Measurements from ENCODE around the gene TSFM.

TSFM gene

GRCh38 chr12:57781244-57781643 lies 1.3 kb upstream of the TSFM start:
- peak; percentile 24 for DNase-seq

- no peak for DNase-seq
These were observed 786 bp upstream of the TSFM start for GRCh38 chr12:57781801-57782200.

DNA sequence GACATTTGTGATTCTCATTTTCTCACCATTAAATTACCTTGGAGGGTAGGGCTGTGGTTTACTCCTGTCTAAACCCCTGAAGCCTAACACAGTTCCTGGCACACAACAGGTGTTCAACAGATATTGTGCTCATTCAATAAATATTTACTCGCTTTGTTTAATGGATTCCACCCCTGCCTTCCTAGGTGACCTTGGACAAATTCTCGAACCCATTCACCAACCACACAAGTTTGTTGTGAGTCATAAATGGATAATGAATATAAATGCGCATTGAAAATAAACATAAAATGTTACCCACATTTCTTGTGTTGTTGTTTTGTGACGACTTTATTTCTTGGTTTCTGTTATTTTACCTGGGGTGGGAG lies 362 bp upstream of the TSFM start:
- DNase-seq: no peak

GRCh38 chr12:57783466-57783801 lies 847 bp downstream of the TSFM start:
- no peak for DNase-seq

- no peak for DNase-seq
These were observed 1.3 kb downstream of the TSFM start for GRCh38 chr12:57783861-57784260.

GRCh38 chr12:57793920-57794319 lies 11.3 kb downstream of the TSFM start:
- no peak for DNase-seq

- DNase-seq: no peak
These were observed 12.8 kb downstream of the TSFM start for GRCh38 chr12:57795354-57795753.

GRCh38 chr12:57796996-57797395 lies 14.4 kb downstream of the TSFM start:
- no peak for DNase-seq

GRCh38 chr12:57797933-57798332 lies 15.3 kb downstream of the TSFM start:
- DNase-seq: no peak

DNA sequence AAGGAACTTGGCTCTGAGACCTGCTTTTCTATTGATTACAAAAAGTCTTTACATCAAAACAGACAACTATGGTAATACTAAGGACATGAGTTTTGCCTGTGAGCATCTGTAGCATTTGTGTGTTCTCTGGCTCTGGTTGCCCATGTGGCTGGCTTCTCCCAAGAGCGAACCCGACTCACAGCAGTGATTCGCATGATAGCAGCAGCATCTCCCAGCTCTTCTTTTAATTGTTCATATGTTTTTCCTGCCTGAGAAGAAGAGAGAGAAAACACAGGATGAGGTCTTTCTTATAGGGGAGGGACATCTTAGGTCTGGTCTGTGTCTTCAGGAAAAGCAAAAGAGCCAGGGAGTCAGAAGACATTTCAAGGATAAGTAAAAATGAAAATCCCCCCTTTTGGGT lies 18.4 kb downstream of the TSFM start:
- DNase-seq: no peak

- no peak for DNase-seq
These were observed 20.0 kb downstream of the TSFM start for GRCh38 chr12:57802607-57803006.

DNA sequence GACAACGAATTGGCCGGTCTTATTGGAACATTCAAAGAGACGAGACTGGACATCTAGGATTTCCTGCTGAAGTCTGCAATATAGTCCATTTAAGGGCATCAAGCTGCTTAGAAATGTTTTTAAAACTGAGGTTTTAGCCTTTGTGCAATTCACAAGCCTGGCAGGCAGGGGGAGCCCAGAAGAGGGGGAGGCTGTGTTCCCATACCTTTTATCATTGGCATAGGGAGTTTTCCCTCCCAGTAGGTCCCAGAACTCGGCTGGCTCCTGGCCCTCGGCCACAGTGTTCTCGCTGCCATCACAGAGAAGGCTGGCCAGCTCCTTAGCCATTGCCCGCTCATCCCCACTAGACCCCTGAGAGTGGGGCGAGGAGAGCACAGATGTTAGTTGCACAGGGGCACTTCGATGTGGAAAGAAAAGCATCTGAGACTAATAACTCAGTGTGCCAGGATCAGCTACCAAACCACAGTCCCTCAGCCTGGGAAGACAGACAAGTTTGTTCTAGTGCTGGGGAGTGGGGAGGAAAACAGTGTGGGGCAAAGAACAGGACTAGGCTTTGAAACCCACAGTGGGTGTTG lies 20.8 kb downstream of the TSFM start:
- DNase-seq: peak; percentile 31

DNA sequence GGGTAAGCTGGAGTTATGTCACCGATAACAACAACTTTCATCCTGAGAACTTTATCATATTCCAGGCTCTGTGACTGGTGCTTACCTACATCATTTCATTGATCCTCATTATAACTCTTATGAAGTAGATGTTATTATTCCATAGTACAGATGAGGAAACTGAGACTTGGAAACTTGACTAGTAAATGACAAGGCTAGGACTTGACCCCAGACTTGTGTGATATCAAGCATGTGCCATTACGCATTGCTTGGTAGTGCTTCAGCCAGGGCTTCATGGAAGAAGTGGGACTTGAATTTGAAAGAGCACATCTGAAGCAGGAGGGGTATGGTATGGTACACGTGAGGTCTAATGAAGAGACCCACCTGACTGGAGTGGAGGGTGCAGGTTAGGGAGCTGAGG lies 24.1 kb downstream of the TSFM start:
- no peak for DNase-seq

- DNase-seq: no peak
These were observed 24.7 kb downstream of the TSFM start for GRCh38 chr12:57807285-57807684.

DNA sequence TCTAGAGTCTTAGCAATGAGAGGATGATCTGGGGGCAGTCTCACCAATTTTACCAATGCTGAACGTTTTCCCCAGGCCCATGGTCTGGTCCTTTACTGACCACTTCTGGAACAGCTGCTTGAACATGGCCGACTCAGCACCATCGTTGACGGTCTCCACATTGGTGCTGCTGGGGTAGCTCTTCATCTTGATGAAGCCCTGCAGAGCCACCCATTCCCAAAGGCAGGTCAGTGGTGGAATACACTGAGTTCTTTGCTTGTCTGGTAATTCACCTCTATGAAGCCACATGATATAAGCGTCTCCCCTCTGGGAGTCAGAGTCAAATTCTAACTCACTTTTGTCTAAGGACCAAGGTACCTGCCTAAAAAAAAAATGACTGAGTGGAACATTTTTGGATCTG lies 25.8 kb downstream of the TSFM start:
- DNase-seq: no peak

DNA sequence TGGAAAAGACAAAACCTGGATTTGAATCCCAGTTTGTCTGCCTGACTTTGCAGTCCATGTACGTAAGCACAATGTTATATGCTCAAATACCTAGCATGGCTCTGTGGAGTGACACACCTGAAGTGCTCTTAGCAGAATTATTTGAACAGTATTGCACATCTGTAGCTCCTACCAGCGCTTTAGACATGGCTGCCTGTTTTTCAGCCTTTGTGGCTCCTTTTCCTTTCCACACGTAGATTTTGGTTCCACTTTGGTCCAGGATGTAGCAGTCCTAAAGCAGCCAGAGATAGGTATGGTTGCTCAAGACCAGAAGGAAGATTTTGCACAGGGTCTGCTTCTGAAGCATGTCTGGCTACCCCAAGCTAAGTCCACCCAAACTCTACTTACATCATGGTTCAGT lies 26.8 kb downstream of the TSFM start:
- DNase-seq: no peak

DNA sequence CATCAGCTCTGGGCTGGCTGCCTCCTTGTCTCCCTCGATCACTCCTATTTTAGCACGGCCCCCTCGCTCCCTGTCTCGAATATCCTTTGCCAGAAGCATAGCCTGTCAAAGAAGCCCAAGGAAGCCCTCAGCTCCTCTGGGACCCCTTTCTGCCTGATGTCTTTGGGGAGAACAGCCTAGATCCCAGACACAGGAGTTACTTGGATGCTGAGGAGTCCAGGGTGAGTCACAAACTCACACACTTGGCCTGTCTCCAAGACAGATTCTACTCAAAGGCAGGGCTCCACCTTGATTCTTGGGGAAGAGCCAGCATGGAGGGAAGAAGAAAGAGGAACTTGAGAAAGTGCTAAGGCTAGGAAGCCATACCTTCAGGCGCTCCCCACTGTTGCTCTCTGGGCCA lies 27.9 kb downstream of the TSFM start:
- DNase-seq: no peak

DNA sequence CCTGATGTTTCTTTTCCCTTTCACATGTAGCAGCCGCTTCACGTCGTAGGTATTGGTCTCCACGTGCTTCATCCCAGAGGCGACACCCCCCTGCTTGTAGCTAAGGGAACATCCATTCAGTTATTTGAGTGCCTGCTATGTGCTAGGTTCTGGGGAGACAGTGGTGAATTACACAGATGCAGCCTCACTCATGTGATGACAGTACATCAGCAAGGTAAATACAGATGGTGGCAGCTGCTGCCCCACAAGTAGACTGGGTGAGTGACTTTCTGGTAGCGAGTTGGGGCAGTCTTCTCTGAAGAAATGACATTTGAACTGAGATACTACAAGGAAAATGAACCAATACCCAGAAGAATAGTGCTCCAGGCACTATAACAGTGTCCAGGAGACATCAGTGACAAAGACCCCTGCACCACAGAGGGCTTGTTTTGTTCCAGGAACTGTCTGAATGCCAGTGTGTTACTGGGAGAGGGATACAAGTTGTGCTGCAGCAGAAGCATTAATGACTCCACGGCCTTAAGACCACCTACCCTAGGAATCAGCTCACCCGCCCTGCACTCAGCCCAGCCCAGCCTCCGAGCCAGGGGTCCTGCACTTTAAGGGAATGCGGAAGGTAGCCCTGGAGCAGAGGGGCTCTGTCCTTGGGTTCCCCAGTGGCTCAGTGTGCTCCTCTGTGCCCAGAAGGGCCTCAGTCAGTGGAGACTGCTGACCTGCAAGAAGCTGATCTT lies 28.6 kb downstream of the TSFM start:
- no peak for DNase-seq

DNA sequence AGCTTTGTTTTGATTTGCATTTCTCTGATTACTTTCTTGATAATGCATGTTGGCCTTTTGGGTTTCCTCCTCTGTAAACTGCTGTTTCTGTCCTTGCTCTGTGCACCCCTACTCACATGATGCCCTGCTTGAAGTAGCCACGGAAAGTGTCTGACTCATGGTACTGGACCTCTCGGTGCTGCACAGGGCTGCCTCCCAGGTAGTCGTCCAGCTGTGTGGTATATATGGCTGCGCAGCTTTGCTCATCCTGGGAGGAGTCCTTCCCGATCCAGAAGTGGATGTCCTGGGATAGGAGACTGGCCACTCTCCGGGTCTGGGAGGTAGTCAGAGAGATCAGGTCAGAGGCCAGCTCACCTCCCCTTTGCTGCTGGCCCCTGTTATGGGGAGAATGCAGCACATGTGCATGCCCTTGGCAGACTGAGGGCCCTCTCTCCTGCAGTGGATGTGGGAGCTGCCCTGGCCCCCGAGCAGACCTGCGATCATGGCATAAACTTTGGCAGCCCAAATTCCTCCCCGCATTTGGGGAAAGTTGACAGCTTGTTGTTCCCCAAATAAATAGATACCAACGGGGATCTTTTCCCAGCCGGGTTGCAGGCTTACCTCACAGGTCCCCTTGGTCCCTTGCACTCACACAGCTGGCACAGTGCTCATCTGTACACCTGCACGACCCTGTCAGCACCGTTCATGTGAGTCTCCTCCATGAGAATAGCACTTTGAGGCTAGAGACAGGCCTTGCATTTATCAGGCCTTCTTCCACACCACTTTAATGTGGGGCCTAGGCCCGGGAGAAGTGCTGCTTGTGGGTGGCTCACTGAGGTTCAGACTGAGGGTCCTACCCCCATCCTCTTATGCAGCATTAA lies 30.8 kb downstream of the TSFM start:
- no peak for DNase-seq

- DNase-seq: no peak
These were observed 31.6 kb downstream of the TSFM start for GRCh38 chr12:57813971-57814772.

DNA sequence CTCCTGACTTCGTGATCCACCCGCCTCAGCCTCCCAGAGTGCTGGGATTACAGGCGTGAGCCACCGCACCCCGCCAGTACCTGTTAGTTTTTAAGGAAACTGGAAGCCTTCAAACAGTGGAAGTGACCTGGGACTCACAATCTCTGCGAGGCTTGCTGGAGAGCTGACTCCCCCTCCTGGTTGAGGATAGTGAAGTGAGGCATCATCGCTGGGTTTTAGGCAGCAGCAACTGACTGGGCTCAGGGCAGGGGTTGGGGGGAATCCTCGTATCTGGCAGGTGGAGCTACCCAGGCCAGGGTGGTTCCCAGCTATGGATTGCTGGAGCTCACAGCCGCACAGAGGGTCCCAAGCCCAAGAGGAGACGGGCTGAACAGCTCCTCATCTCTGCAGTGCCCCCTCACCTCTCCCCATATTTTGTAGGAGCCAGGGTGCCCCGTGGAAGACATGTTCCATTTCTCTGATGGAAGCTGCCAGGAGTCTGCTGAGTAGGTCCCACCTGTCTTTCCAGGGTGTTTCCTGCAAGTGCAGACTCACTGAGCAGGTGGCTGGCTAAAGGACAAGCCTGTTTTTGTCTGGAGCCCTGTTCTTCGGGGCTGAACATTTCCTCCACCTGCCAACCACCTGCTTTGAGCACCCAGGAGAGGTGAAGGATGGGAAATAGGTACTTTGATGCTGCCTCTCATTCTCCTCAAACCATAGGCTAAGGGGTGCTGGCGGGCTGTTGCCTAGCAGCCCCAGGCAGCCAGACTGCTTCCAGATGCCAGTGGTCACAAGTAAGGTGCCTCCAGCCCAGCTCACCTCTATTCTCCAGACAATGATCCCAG lies 32.8 kb downstream of the TSFM start:
- no peak for DNase-seq
